SH-SY5Y (cell line): Measurements from ENCODE around the gene NRG3.

ENCODE experiments used
- GATA2 ChIP-seq: IDR thresholded peaks from 2 replicates; pipeline ENCODE4 v1.6.1; 2011; ENCODE audit warnings: mild to moderate bottlenecking, low read depth, low read length
- GATA3 ChIP-seq: IDR thresholded peaks from 2 replicates; pipeline ENCODE4 v1.6.1; 2011; ENCODE audit warnings: low read depth, mild to moderate bottlenecking, low read length, moderate library complexity

GRCh38 chr10:82861889-82862288 lies 986.9 kb downstream of the NRG3 start:
- TF ChIP-seq GATA2 (no peak), GATA3 (no peak)
